Tibial nerve (tissue), 4 donors: ENCODE data around the gene CITED4. TPM values are rescaled to one million over a fixed set of nuclear protein-coding genes. Genes with fewer than 3 reads are reported as not detected.

Source experiments
- total RNA-seq, 4 donors: library from RNA; depleted of rRNA; stranded (reverse); fragments of >200 nt; gene quantifications; one replicate each; pipeline ENCODE4 v1.1.0, GENCODE V29; 2016

The CITED4 gene
- total RNA-seq, 4 donors from 2014 or later, result 6.0 to 20.3 (median 13.4) TPM

Other genes with a start within 250 kb of the CITED4 start
- gene RIMS3, start 196.7 kb downstream of the CITED4 start, total RNA-seq, result 1 to 10 TPM; 2.1 to 6.9 (median 4.0) TPM
- 10 to 100 TPM; 30.3 to 36.3 (median 33.3) TPM for gene NFYC, start 170.7 kb downstream of the CITED4 start, total RNA-seq
- gene KCNQ4, start 78.6 kb downstream of the CITED4 start, total RNA-seq, result 1 to 10 TPM in 3 of 4 donors, under 1 TPM in 1; 0.22 to 2.1 (median 1.7) TPM
- gene CTPS1, start 117.3 kb upstream of the CITED4 start, total RNA-seq, result 10 to 100 TPM; 29.8 to 46.3 (median 35.8) TPM
- gene SLFNL1, start 159.4 kb upstream of the CITED4 start, total RNA-seq, result 1 to 10 TPM in 2 of 4 donors, under 1 TPM in 2; 0.20 to 2.4 (median 0.63) TPM